ENCODE data around the gene CDS2. TPM values are rescaled to one million over a fixed set of nuclear protein-coding genes. Genes with fewer than 3 reads are reported as not detected.

The CDS2 gene
- total RNA-seq, 1 experiment from 2014 or later: 26.3 TPM

GRCh38 chr20:5168651-5169396, 42.0 kb downstream of the CDS2 start:
- no peaks in the 10 kb centered on the region for H3K27me3 Mint-ChIP-seq (ENCODE audit: insufficient read depth, unreplicated experiment)
- no peak overlapping the region for H3K27ac Mint-ChIP-seq (ENCODE audit: low read depth, unreplicated experiment)
- no peaks in the 10 kb centered on the region for H3K36me3 Mint-ChIP-seq (ENCODE audit: insufficient read depth, unreplicated experiment)
- DNase-seq (ENCODE audit: unreplicated experiment): peak; percentile 46
- no TSS peak for BruUV-seq (replicated peaks)
- no peaks in the 10 kb centered on the region for H3K9me3 Mint-ChIP-seq (ENCODE audit: unreplicated experiment)
- H3K4me3 Mint-ChIP-seq (ENCODE audit: unreplicated experiment): no peak overlapping the region
- intact Hi-C loops (cut with micrococcal nuclease): no loop called here
- peaks cover 15% of the 10 kb centered on the region for H3K4me1 Mint-ChIP-seq (ENCODE audit: insufficient read depth, unreplicated experiment)
- POLR2A ChIA-PET: interaction anchor here (0.7 to 1.6 kb wide), 6 partner anchors 23 to 52 kb away, joined by 3 to 6 read pairs (median 4); partner anchors contain the start of gene PCNA
- no peak for TF ChIP-seq CTCF (IDR thresholded peaks at IDR 0.05; ENCODE audit: unreplicated experiment)
- CTCF ChIA-PET: interaction anchor here (0.6 to 7.6 kb wide), 9 partner anchors 11 to 82 kb away, joined by 3 to 78 read pairs (median 4); partner anchors contain the start of gene CDS2

GRCh38 chr20:5170341-5170740, 43.5 kb downstream of the CDS2 start:
- ChIA-PET POLR2A (interaction anchor here (1.6 kb wide), 1 partner anchor 22 kb away, joined by 4 read pairs; no protein-coding TSS in a partner anchor), CTCF (interaction anchor here (1.2 to 7.6 kb wide), 3 partner anchors 21 to 562 kb away, joined by 4 to 78 read pairs (median 22); partner anchors contain the start of gene CDS2)
- no peak for TF ChIP-seq CTCF (IDR thresholded peaks at IDR 0.05; ENCODE audit: unreplicated experiment)
- peaks cover 8% of the 10 kb centered on the region for H3K36me3 Mint-ChIP-seq (ENCODE audit: insufficient read depth, unreplicated experiment)
- BruUV-seq (replicated peaks): no TSS peak
- no peaks in the 10 kb centered on the region for H3K27me3 Mint-ChIP-seq (ENCODE audit: insufficient read depth, unreplicated experiment)
- peaks cover 15% of the 10 kb centered on the region for H3K4me1 Mint-ChIP-seq (ENCODE audit: insufficient read depth, unreplicated experiment)
- intact Hi-C loops (cut with micrococcal nuclease): no loop called here
- no peak overlapping the region for H3K27ac Mint-ChIP-seq (ENCODE audit: low read depth, unreplicated experiment)
- no peak for DNase-seq (ENCODE audit: unreplicated experiment)
- no peak overlapping the region for H3K4me3 Mint-ChIP-seq (ENCODE audit: unreplicated experiment)
- H3K9me3 Mint-ChIP-seq (ENCODE audit: unreplicated experiment): no peaks in the 10 kb centered on the region

GRCh38 chr20:5171064-5171789, 44.4 kb downstream of the CDS2 start:
- POLR2A ChIA-PET: interaction anchor here (1.2 kb wide), 1 partner anchor 45 kb away, joined by 3 read pairs; no protein-coding TSS in a partner anchor
- no peaks in the 10 kb centered on the region for H3K9me3 Mint-ChIP-seq (ENCODE audit: unreplicated experiment)
- H3K27me3 Mint-ChIP-seq (ENCODE audit: insufficient read depth, unreplicated experiment): no peaks in the 10 kb centered on the region
- TF ChIP-seq CTCF (IDR thresholded peaks at IDR 0.05; ENCODE audit: unreplicated experiment): no peak
- CTCF ChIA-PET: interaction anchor here (0.6 to 7.6 kb wide), 6 partner anchors 13 to 503 kb away, joined by 3 to 78 read pairs (median 4); partner anchors contain the start of gene CDS2
- no peak overlapping the region for H3K27ac Mint-ChIP-seq (ENCODE audit: low read depth, unreplicated experiment)
- BruUV-seq (replicated peaks): no TSS peak
- intact Hi-C loops (cut with micrococcal nuclease): no loop called here
- peaks cover 17% of the 10 kb centered on the region for H3K36me3 Mint-ChIP-seq (ENCODE audit: insufficient read depth, unreplicated experiment)
- no peak overlapping the region for H3K4me3 Mint-ChIP-seq (ENCODE audit: unreplicated experiment)
- DNase-seq (ENCODE audit: unreplicated experiment): no peak
- peaks cover 10% of the 10 kb centered on the region for H3K4me1 Mint-ChIP-seq (ENCODE audit: insufficient read depth, unreplicated experiment)

- no peak for DNase-seq (ENCODE audit: unreplicated experiment)
- Mint-ChIP-seq H3K4me1 (ENCODE audit: insufficient read depth, unreplicated experiment) (peaks cover 8% of the 10 kb centered on the region), H3K36me3 (ENCODE audit: insufficient read depth, unreplicated experiment) (peaks cover 21% of the 10 kb centered on the region), H3K9me3 (ENCODE audit: unreplicated experiment) (no peaks in the 10 kb centered on the region), H3K4me3 (ENCODE audit: unreplicated experiment) (no peak overlapping the region), H3K27me3 (ENCODE audit: insufficient read depth, unreplicated experiment) (no peaks in the 10 kb centered on the region), H3K27ac (ENCODE audit: low read depth, unreplicated experiment) (no peak overlapping the region)
- ChIA-PET POLR2A (interaction anchor here (0.6 to 1.2 kb wide), 2 partner anchors 45 to 89 kb away, joined by 3 read pairs; no protein-coding TSS in a partner anchor), CTCF (interaction anchor here (0.6 to 7.6 kb wide), 6 partner anchors 14 to 502 kb away, joined by 3 to 78 read pairs (median 4); no protein-coding TSS in a partner anchor)
- no TSS peak for BruUV-seq (replicated peaks)
- no peak for TF ChIP-seq CTCF (IDR thresholded peaks at IDR 0.05; ENCODE audit: unreplicated experiment)
- intact Hi-C loops (cut with micrococcal nuclease): no loop called here
These were observed 45.0 kb downstream of the CDS2 start for GRCh38 chr20:5171790-5172164.

All from MCF 10A (cell line).